RWPE1 (cell line): ENCODE data around the gene CA6.
A peak's percentile ranks its signal among the peaks of the same experiment; 100 is the strongest.
"Not testable (repeated sequence)": the region's sequence is repeated elsewhere in the genome, so short reads cannot be mapped to it uniquely, and the experiment has no call there.

Experiments
- CTCF ChIA-PET: fragments of 350-600 bp; sonication (Branson Sonifier 250); formaldehyde crosslinking; extraction: SDS; loops from one replicate; lab custom pipeline; 2021; lab: Yijun Ruan, JAX
- POLR2A ChIA-PET: fragments of 400-600 bp; formaldehyde crosslinking; extraction: SDS; loops from one replicate; lab custom pipeline; 2020; ENCODE audit warnings: antibody characterized with exemption; ENCODE audit not compliant: low non-redundant PET; lab: Yijun Ruan, JAX
- DNase-seq: peaks from one replicate; pipeline ENCODE4 v3.0.0; 2012; ENCODE audit warnings: low spot score
- H3K27ac ChIP-seq: fragments of 450-650 bp; 2 replicates; pipeline ENCODE4 v1.5.1; 2017
- TF ChIP-seq, protein P1 (sequence below): fragments of 450-650 bp; conservative IDR thresholded peaks from 2 replicates; pipeline ENCODE4 v1.5.1; 2017; ENCODE audit warnings: low read depth, mild to moderate bottlenecking

Gene CA6

DNA sequence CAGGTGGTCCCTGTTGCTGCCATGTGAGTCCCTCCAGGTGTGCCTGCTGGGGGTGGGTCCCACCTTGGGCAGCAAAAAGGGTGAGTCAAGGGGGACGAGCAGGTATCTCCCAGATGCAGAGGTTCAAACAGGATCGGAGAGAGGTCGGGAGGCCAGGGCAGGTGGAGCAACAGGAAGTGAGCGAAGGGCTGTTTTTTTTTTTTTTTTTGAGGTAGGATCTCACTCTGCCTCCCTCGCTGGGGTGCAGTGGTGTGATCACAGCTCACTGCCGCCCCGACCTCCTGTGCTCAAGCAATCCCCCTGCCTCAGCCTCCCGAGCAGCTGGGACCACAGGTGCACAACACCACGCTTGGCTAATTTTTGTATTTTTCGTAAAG is 41.1 kb downstream of the CA6 start:
- TF ChIP-seq, protein P1, sequence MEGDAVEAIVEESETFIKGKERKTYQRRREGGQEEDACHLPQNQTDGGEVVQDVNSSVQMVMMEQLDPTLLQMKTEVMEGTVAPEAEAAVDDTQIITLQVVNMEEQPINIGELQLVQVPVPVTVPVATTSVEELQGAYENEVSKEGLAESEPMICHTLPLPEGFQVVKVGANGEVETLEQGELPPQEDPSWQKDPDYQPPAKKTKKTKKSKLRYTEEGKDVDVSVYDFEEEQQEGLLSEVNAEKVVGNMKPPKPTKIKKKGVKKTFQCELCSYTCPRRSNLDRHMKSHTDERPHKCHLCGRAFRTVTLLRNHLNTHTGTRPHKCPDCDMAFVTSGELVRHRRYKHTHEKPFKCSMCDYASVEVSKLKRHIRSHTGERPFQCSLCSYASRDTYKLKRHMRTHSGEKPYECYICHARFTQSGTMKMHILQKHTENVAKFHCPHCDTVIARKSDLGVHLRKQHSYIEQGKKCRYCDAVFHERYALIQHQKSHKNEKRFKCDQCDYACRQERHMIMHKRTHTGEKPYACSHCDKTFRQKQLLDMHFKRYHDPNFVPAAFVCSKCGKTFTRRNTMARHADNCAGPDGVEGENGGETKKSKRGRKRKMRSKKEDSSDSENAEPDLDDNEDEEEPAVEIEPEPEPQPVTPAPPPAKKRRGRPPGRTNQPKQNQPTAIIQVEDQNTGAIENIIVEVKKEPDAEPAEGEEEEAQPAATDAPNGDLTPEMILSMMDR, result no peak
- DNase-seq, result no peak
- ChIA-PET CTCF (interaction anchor here (0.6 to 4.3 kb wide), 2 partner anchors 45 to 69 kb away, joined by 5 to 19 read pairs; no protein-coding TSS in a partner anchor), POLR2A (no interaction called here)
- H3K27ac ChIP-seq, result peak overlapping the region; percentile 81

DNA sequence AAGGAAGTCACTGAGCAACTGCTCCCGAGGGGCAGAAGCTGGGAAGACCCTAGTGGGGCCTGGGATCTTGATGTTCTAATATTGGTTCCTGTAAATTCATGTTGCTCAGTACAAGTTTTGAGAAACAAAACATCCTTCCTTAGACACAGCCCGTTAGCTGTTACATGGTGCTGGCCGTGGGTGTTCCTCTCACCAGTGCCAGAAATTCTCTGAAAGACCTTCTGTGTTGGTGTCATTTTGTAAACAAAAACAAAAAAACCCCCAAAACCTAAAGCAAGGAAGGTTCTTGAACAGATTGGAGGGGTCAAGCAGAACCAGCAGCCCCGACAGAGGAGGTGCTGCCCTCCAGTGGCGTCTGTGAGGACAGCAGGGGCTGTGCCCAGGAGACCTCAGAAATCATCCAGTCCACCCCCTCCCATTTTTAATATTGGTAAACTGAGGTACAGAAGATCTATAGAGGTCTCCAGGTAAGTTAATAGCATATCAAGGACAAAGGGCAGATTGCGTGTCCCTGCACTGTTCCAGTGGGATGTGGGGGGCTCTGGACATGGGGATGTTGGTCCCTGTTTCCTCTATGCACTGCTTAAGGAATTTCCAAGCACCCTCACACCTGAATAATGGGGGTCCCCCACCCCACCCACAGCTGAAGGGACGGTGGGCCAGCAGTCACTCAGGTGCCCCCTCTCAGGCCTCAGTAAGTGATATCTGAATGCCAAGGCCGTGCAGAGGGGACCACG is 42.4 kb downstream of the CA6 start:
- peak; percentile 61 for DNase-seq
- peak overlapping the region; percentile 81 for H3K27ac ChIP-seq
- TF ChIP-seq, protein P1, result peak; percentile 94
- CTCF ChIA-PET, result interaction anchor here (0.6 to 4.3 kb wide), 7 partner anchors 17 to 514 kb away, joined by 3 to 19 read pairs (median 3); no protein-coding TSS in a partner anchor
- POLR2A ChIA-PET, result no interaction called here

DNA sequence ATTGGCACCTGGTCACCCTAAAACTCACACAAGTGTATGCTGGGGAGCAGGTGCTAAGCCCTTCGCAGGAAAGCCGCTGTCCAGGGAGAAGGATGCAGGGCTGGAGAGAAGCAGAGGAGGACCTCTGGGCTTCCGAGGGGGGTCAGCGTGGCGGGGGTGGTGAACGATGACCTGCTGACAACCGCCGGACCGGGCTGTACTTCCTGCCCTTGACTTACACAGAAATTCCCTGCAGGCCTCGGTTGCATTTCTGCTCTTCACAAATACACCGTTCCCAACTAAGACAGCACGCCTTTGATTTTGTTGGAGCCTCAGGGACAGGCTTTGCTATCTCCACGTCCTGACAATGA is 42.9 kb downstream of the CA6 start:
- no peak for DNase-seq
- no peak overlapping the region for H3K27ac ChIP-seq
- POLR2A ChIA-PET, result no interaction called here
- TF ChIP-seq, protein P1, result no peak
- CTCF ChIA-PET, result interaction anchor here (0.8 to 4.3 kb wide), 3 partner anchors 16 to 113 kb away, joined by 3 to 19 read pairs (median 6); no protein-coding TSS in a partner anchor

DNA sequence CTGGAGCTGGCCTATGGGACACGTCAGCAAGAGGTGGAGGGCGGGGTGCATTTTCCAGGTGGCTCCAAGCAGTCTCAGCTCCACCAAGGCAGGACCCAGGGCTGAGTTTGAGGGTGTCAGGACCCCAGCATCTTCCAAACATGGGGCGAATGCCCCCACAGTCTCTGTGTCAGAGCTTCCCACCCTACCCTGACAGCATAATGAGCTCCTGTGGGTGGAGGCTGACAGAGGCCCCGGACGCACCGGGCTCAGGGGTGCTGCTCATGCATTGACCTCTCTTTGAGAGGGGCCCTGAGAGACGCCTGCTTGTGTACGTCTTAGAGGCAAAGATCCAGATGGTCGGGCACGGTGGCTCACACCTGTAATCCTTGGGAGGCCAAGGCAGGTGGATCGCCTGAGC is 43.4 kb downstream of the CA6 start:
- ChIA-PET POLR2A (no interaction called here), CTCF (interaction anchor here (0.8 to 4.3 kb wide), 3 partner anchors 16 to 113 kb away, joined by 3 to 19 read pairs (median 6); no protein-coding TSS in a partner anchor)
- TF ChIP-seq, protein P1, result no peak
- no peak for DNase-seq
- no peak overlapping the region for H3K27ac ChIP-seq

DNA sequence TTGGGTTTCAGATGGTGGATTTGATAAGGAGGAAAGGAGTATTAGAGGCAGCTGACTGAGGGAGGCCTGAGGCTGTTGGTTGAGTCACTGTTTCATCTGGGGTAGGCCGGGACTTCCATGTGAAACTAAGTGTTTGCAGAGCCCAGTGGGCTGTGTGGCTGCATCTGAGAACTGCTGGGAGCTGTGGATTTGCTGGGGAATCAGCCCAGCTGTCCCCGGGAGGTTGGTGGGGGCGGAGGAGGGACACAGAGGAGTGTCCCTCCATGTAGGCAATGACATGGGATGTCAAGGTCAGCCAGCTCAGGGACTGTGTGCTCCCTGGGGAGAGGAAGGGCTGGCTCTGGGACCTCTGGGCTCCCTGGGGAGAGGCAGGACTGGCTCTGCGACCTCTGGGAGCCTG is 44.2 kb downstream of the CA6 start:
- no peak overlapping the region for H3K27ac ChIP-seq
- ChIA-PET CTCF (interaction anchor here (0.7 kb wide), 1 partner anchor 75 kb away, joined by 4 read pairs; no protein-coding TSS in a partner anchor), POLR2A (no interaction called here)
- TF ChIP-seq, protein P1, result no peak
- no peak for DNase-seq

DNA sequence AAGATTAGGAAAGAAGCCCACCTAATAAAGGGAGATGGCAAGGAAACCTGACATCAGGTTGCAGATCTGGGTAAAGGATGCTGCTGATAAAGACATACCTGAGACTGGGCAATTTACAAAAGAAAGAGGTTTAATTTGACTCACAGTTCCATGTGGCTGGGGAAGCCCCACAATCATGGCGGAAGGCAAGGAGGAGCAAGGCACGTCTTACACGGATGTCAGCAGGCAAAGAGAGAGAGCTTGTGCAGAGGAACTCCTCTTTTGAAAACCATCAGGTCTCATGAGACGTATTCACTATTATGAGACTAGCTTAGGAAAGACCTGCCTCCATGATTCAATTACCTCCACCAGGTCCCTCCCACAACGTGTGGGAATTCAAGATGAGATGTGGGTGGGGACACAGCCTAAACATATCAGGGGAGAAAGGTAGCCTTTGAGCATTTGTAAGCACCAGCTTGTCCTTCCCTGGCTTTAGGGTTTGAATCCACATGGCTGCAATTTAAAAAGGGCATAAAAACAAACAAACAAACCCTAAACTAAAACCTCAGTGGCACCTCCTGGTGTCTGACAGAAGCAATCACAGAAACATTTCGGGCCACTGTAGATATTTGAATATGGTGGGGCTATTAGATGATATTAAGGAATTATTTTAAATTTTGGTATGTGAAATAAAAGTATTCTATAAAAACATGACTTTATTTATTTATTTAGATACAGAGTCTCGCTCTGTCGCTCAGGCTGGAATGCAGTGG is 47.4 kb downstream of the CA6 start:
- POLR2A ChIA-PET, result no interaction called here
- DNase-seq, result no peak
- no peak overlapping the region for H3K27ac ChIP-seq
- TF ChIP-seq, protein P1, result no peak
- CTCF ChIA-PET, result interaction anchor here (1.0 kb wide), 1 partner anchor 12 kb away, joined by 3 read pairs; no protein-coding TSS in a partner anchor

DNA sequence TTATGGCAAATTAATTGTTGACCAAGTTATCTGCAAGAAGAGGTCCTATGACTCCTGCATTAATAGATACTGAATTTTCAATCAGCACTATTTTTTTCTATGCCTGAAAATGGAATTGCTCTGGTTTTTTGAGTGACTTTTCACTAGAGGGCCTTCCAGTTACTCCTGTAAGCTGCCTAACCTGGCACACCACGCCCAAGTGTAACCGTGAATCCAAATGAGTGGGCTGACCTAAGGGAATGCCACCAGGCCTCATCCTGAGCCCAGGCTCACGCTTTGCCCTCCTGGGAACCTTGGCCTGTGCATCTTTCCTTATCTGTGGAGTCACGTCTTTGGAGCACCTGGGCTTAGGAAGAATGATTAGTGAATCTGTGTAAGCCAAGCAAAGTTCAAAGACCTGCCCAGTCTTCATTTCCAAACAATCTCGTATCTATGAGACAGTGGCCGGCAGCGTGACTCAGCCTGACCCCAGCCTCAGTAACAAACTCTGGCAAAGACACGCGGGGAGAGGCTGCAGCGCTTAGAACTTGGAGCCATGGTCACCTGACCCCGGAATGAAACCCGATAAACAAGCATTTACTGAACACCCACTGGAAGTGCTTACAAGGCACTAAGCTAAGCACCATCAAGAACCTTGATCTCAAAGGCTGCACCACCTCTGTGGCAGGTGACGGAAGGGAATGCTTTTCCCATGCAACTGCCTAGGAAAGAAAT is 48.5 kb downstream of the CA6 start:
- H3K27ac ChIP-seq, CTCF ChIA-PET, DNase-seq, POLR2A ChIA-PET: not testable (repeated sequence)

DNA sequence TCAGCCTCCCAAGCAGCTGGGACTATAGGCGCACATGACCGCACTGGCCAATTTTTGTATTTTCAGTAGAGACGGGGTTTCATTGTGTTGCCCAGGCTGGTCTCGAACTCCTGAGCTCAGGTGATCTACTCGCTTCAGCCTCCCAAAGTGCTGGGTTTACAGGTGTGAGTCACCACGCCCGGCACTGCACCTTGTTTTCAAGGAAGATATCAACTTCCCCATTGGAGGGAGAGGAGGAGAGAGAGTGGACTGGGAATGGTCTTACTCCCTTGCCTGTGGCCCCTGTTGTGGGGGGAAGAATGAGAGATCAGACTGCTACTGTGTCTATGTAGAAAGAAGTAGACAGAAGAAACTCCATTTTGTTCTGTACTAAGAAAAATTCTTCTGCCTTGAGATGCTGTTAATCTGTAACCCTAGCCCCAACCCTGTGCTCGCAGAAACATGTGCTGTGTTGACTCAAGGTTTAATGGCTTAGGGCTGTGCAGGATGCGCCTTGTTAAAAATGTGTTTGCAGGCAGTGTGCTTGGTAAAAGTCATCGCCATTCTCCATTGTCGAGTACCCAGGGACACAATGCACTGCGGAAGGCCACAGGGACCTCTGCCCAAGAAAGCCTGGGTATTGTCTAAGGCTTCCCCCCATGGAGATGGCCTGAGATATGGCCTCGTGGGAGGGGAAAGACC is 56.0 kb downstream of the CA6 start:
- CTCF ChIA-PET, H3K27ac ChIP-seq, DNase-seq, POLR2A ChIA-PET: not testable (repeated sequence)

DNA sequence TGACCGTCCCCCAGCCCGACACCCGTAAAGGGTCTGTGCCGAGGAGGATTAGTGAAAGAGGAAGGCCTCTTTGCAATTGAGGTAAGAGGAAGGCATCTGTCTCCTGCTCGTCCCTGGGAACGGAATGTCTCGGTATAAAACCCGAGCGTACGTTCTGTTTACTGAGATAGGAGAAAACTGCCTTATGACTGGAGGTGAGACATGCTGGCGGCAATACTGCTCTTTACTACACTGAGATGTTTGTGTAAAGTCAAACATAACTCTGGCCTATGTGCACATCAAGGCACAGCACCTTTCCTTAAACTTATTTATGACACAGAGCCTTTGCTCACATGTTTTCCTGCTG is 56.5 kb downstream of the CA6 start:
- DNase-seq, CTCF ChIA-PET, H3K27ac ChIP-seq, POLR2A ChIA-PET: not testable (repeated sequence)
